ENCODE data around the gene HMGXB3.
"Not testable (repeated sequence)": the region's sequence is repeated elsewhere in the genome, so short reads cannot be mapped to it uniquely, and the experiment has no call there.

DNA sequence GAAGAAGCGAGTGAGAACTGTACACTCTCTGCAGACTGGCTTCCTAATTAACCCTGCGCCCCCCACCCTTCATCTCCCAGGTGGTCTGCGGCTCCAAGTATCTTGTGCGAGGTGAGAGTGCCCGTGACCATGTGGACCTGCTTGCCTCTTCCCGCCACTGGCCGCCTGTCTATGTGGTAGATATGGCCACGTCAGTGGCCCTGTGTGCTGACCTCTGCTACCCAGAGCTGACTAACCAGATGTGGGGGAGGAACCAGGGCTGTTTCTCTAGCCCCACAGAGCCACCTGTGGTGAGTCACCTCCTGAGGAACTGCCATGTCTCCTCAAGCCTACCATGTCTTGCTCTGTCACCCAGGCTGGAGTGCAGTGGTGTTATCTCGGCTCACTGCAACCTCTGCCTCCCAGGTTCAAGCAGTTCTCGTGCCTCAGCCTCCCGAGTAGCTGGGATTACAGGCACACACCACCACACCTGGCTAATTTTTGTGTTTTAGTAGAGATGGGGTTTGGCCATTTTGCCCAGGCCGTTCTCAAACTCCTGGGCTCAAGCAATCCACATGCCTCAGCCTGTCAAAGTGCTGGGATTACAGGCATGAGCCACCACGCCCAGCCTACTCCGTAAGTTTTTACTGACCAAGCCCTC is 49.8 kb downstream of the HMGXB3 start:
- not testable (repeated sequence) for TF ChIP-seq EZH2 (optimal IDR thresholded peaks at IDR 0.05; ENCODE audit: low read depth, low read length); EZH2phosphoT487 (IDR thresholded peaks at IDR 0.05; ENCODE audit: low read length)
- TF ChIP-seq, protein P1, sequence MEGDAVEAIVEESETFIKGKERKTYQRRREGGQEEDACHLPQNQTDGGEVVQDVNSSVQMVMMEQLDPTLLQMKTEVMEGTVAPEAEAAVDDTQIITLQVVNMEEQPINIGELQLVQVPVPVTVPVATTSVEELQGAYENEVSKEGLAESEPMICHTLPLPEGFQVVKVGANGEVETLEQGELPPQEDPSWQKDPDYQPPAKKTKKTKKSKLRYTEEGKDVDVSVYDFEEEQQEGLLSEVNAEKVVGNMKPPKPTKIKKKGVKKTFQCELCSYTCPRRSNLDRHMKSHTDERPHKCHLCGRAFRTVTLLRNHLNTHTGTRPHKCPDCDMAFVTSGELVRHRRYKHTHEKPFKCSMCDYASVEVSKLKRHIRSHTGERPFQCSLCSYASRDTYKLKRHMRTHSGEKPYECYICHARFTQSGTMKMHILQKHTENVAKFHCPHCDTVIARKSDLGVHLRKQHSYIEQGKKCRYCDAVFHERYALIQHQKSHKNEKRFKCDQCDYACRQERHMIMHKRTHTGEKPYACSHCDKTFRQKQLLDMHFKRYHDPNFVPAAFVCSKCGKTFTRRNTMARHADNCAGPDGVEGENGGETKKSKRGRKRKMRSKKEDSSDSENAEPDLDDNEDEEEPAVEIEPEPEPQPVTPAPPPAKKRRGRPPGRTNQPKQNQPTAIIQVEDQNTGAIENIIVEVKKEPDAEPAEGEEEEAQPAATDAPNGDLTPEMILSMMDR (IDR thresholded peaks at IDR 0.05; ENCODE audit: low read length): not testable (repeated sequence)

Data from MM.1S (cell line).